ENCODE measurements around the gene MTG2. TPM values are rescaled to one million over a fixed set of nuclear protein-coding genes. Genes with fewer than 3 reads are reported as not detected.

Gene MTG2
- polyA plus RNA-seq, 1 donor (not counting 4 experiments of a cell fraction or from before 2014, with no cell fraction given), result 24.7 TPM

- DNase-seq (ENCODE audit: low read depth, low spot score) (no peak), FAIRE-seq (no peak)
- no peak for TF ChIP-seq CTCF (optimal IDR thresholded peaks at IDR 0.05 in 1 of 3, IDR thresholded peaks at IDR 0.05 in 1 of 3, conservative IDR thresholded peaks at IDR 0.05 in 1 of 3; ENCODE audit: extremely low read depth in 1 of 3, insufficient read depth in 2 of 3, low read length in 3 of 3)
- no peak for TF ChIP-seq EZH2 (IDR thresholded peaks at IDR 0.05; ENCODE audit: low read length)
- H3K4me3 ChIP-seq (ENCODE audit: control insufficient read depth in 2 of 3, extremely low read depth in 1 of 3, insufficient read depth in 2 of 3, low read depth in 1 of 3, low read length in 3 of 3), result no peak overlapping the region
- no peak overlapping the region for H3K9ac ChIP-seq (ENCODE audit: control insufficient read depth, extremely low read depth, insufficient read depth, low read length)
- no peaks in the 10 kb centered on the region for H3K9me1 ChIP-seq (ENCODE audit: control insufficient read depth, extremely low read depth, insufficient read depth, low read length)
- peaks cover 60% of the 10 kb centered on the region for H3K79me2 ChIP-seq (ENCODE audit: control insufficient read depth, insufficient read depth, low read length)
- H3K36me3 ChIP-seq (ENCODE audit: control insufficient read depth in 2 of 2, extremely low read depth in 1 of 2, insufficient read depth in 2 of 2, low read length in 2 of 2), result peaks cover 20 to 22% of the 10 kb centered on the region in 2 experiments
- H4K20me1 ChIP-seq (ENCODE audit: control insufficient read depth, extremely low read depth, insufficient read depth, low read length), result no peaks in the 10 kb centered on the region
- H3K27ac ChIP-seq (ENCODE audit: control insufficient read depth, insufficient read depth, low read length), result no peak overlapping the region
- H2AFZ ChIP-seq (ENCODE audit: control insufficient read depth, low read length), result no peak overlapping the region
- dilution Hi-C loops (cut with MboI; ENCODE audit: extremely low pct_ligation_motif_present, low sequenced_read_pairs), result no loop called here
- no peak overlapping the region for H3K4me2 ChIP-seq (ENCODE audit: control insufficient read depth, extremely low read depth, insufficient read depth, low read depth, low read length)
- H3K27me3 ChIP-seq (ENCODE audit: control insufficient read depth, extremely low read depth, insufficient read depth, low read length), result no peaks in the 10 kb centered on the region
- no peaks in the 10 kb centered on the region for H3K9me3 ChIP-seq (ENCODE audit: control insufficient read depth, low read depth, low read length)
- peaks cover 13% of the 10 kb centered on the region for H3K4me1 ChIP-seq (ENCODE audit: control insufficient read depth, extremely low read depth, insufficient read depth, low read length)
Measured at GRCh38 chr20:62190639-62191411, 8.0 kb downstream of the MTG2 start.

GRCh38 chr20:62191781-62192559 lies 9.1 kb downstream of the MTG2 start:
- Histone ChIP-seq H3K9me3 (ENCODE audit: control insufficient read depth, low read depth, low read length) (no peaks in the 10 kb centered on the region), H3K36me3 (ENCODE audit: control insufficient read depth in 2 of 2, extremely low read depth in 1 of 2, insufficient read depth in 2 of 2, low read length in 2 of 2) (peaks cover 21 to 22% of the 10 kb centered on the region in 2 experiments), H3K9me1 (ENCODE audit: control insufficient read depth, extremely low read depth, insufficient read depth, low read length) (no peaks in the 10 kb centered on the region), H3K4me2 (ENCODE audit: control insufficient read depth, extremely low read depth, insufficient read depth, low read depth, low read length) (no peak overlapping the region), H3K4me3 (ENCODE audit: control insufficient read depth in 2 of 3, extremely low read depth in 1 of 3, insufficient read depth in 2 of 3, low read depth in 1 of 3, low read length in 3 of 3) (no peak overlapping the region), H3K9ac (ENCODE audit: control insufficient read depth, extremely low read depth, insufficient read depth, low read length) (no peak overlapping the region), H4K20me1 (ENCODE audit: control insufficient read depth, extremely low read depth, insufficient read depth, low read length) (no peaks in the 10 kb centered on the region), H3K4me1 (ENCODE audit: control insufficient read depth, extremely low read depth, insufficient read depth, low read length) (peaks cover 10% of the 10 kb centered on the region), H3K27me3 (ENCODE audit: control insufficient read depth, extremely low read depth, insufficient read depth, low read length) (no peaks in the 10 kb centered on the region), H2AFZ (ENCODE audit: control insufficient read depth, low read length) (no peak overlapping the region), H3K27ac (ENCODE audit: control insufficient read depth, insufficient read depth, low read length) (no peak overlapping the region), H3K79me2 (ENCODE audit: control insufficient read depth, insufficient read depth, low read length) (peaks cover 53% of the 10 kb centered on the region)
- dilution Hi-C loops (cut with MboI; ENCODE audit: extremely low pct_ligation_motif_present, low sequenced_read_pairs), result no loop called here
- TF ChIP-seq CTCF (optimal IDR thresholded peaks at IDR 0.05 in 1 of 3, IDR thresholded peaks at IDR 0.05 in 1 of 3, conservative IDR thresholded peaks at IDR 0.05 in 1 of 3; ENCODE audit: extremely low read depth in 1 of 3, insufficient read depth in 2 of 3, low read length in 3 of 3), result no peak
- no peak for TF ChIP-seq EZH2 (IDR thresholded peaks at IDR 0.05; ENCODE audit: low read length)
- DNase-seq (ENCODE audit: low read depth, low spot score) (no peak), FAIRE-seq (no peak)

Data from keratinocyte (primary cell).